PFSK-1 (cell line): ENCODE results near the gene NAA80.

Experiments
- POLR2AphosphoS5 ChIP-seq: IDR thresholded peaks from 2 replicates; pipeline ENCODE4 v1.6.1; 2012; ENCODE audit warnings: low read depth, mild to moderate bottlenecking, control low read depth, low read length, moderate library complexity
- SIN3A ChIP-seq: IDR thresholded peaks from 2 replicates; pipeline ENCODE4 v1.6.1; 2012; ENCODE audit warnings: mild to moderate bottlenecking, low read length, moderate library complexity, borderline replicate concordance; ENCODE audit not compliant: insufficient read depth

- TF ChIP-seq POLR2AphosphoS5: peak; percentile 79
- no peak for TF ChIP-seq SIN3A
Observed at GRCh38 chr3:50292159-50293078, 6.8 kb downstream of the NAA80 start, which contains the start of gene IFRD2.
